Heart right ventricle (tissue), 16 donors: ENCODE results near the gene OGDHL. TPM values are rescaled to one million over a fixed set of nuclear protein-coding genes. Genes with fewer than 3 reads are reported as not detected.

Experiments
- ATAC-seq, 8 donors: fragments of 200-7000 bp; cut with Tn5 transposase; one replicate each; pipeline ENCODE4 v1.9.1; 2020; ENCODE audit warnings: mild to moderate bottlenecking in 8 of 8, moderate library complexity in 8 of 8, moderate number of reproducible peaks in 1 of 8
- DNase-seq, 2 donors: peaks; one replicate each; pipeline ENCODE4 v3.0.0-alpha.2; 2020
- H3K27ac ChIP-seq, 10 donors: fragments of 200-600 bp; sonication (generic) in 2 of 10; one replicate each; pipeline versions ENCODE4 v1.5.0 to v1.8.0; 2020 to 2022; ENCODE audit warnings: mild to moderate bottlenecking in 3 of 10
- H3K27me3 ChIP-seq, 7 donors: fragments of 200-600 bp; one replicate each; pipeline ENCODE4 v1.8.0; 2021 to 2022; ENCODE audit warnings: mild to moderate bottlenecking in 2 of 7
- H3K36me3 ChIP-seq, 9 donors: fragments of 200-600 bp; sonication (generic) in 1 of 9; one replicate each; pipeline versions ENCODE4 v1.5.0 to v1.8.0; 2020 to 2022; ENCODE audit warnings: mild to moderate bottlenecking in 2 of 9
- H3K4me1 ChIP-seq, 9 donors: fragments of 200-600 bp; sonication (generic) in 1 of 9; one replicate each; pipeline versions ENCODE4 v1.5.0 to v1.8.0; 2020 to 2022; ENCODE audit warnings: mild to moderate bottlenecking in 4 of 9
- H3K4me3 ChIP-seq, 10 donors: fragments of 200-600 bp; sonication (generic) in 2 of 10; one replicate each; pipeline versions ENCODE4 v1.5.0 to v1.8.0; 2020 to 2022; ENCODE audit warnings: mild to moderate bottlenecking in 7 of 10, moderate library complexity in 2 of 10
- H3K9me3 ChIP-seq, 11 donors: fragments of 200-600 bp in 10 of 11; sonication (generic) in 2 of 11; one replicate each; pipeline versions ENCODE4 v1.5.0 to v1.8.0; 2013 to 2022; ENCODE audit warnings: mild to moderate bottlenecking in 2 of 11, control low read depth in 1 of 11, moderate library complexity in 1 of 11
- WGBS, 2 donors: extraction: QIAGEN DNeasy Blood & Tissue Kit; methylation state at CpG; one replicate each; pipeline ENCODE4 v1.1.7; 2013; ENCODE audit warnings: inconsistent platforms in 1 of 2; 5-methylcytosine and 5-hydroxymethylcytosine counted together
- intact Hi-C, 10 donors: fragments of 100-400 bp; cut with DNase I; formaldehyde crosslinking; loops; one replicate each; pipeline versions ENCODE4 v1.11.1 to v1.14.2; 2022
- polyA plus RNA-seq, 2 donors: library from polyadenylated mRNA; stranded (reverse); fragments of 200-250 nt; gene quantifications; one replicate each; pipeline ENCODE4 v1.2.3, GENCODE V29; 2013
- total RNA-seq, 10 donors: library from RNA; stranded (reverse); fragmentation: NEBNext Ultra II Directional in 3 of 10; extraction: Animal tissue kit (Norgen Biotek cat#: 25700) in 3 of 10; gene quantifications; one replicate each; pipeline versions ENCODE4 v1.2.1 to v1.2.4, GENCODE V29; 2021 to 2023
- TF ChIP-seq, protein P1 (sequence below), 9 donors: fragments of 200-600 bp; sonication (generic) in 2 of 9; IDR thresholded peaks; one replicate each; pipeline versions ENCODE4 v1.5.0 to v1.8.0; 2021 to 2022; ENCODE audit warnings: antibody characterized with exemption in 9 of 9, mild to moderate bottlenecking in 5 of 9, moderate library complexity in 1 of 9
- donor health status: Arrhythmogenic right ventricular cardiomyopathy.
- donor health status: ischemic (EF 13 %, LVEDD 7.1; RV severe dilation, severe dysfunction).
- donor health status: healthy with polysubstance abuse.
- donor health status: DM: no; HTN: yes; CAD: no.
- donor health status: DM: no; HTN: no; CAD: no.
- donor health status: ischemic (EF 25% LVEDD 6.9; RV normal size, moderate dysfunction).
- donor health status: ischemic (EF 25% LVEDD 5.7; RV mildly dilated, moderate dysfunction).
- donor health status: healthy.
- donor health status: DM: yes; HTN: yes; CAD: no.
- donor health status: Ischemic cardiomyopathy.
- donor health status: ischemic (EF 35%, LVEDD 5.7; RV mildly dilated, moderate dysfunction).
- donor health status: nonischemic (EF 11% LVEDD 7.7; RV severe dilation, severe dysfunction).
- donor health status: DM: yes; HTN: yes; CAD: no.
- donor health status: PGD.
- donor health status: ischemic (EF 29% LVEDD 5.4; RV normal size, mild dysfunction).
- donor health status: nonischemic (EF 23%, LVEDD 6.1; RV moderate dilation, normal function).

OGDHL gene
- total and polyA plus RNA-seq, 12 donors, result 0.07 to 11.4 (median 2.4) TPM

DNA sequence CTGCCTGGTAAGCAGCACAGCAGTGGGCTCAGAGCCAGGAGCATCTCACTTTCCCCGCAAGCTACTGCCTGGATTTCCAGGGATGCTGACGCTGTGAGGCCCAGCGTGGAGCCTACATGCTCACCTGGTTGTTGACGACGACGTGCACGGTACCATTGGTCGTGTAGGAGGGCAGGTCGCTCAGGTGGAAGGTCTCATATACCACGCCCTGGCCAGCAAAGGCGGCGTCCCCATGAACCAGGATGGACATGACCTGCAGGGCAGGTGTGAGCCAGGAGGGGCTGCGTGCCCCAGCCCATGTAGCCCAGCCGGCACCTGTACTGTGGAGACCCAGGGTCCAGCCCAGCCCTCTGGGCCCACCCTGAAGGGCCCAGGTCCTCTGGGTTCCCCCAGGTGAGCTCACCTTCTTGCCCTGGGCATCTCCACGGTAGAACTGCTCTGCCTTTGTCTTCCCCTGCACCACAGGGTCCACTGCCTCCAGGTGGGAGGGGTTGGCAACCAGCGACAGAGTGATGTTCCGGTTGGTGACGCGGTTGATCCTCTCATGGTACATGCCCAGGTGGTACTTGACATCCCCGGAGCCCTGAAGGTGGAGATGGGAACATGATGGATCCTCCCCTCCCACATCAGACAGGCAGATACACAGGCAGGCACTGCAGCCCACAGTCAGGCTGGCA is 15.4 kb downstream of the OGDHL start:
- TF ChIP-seq, protein P1, sequence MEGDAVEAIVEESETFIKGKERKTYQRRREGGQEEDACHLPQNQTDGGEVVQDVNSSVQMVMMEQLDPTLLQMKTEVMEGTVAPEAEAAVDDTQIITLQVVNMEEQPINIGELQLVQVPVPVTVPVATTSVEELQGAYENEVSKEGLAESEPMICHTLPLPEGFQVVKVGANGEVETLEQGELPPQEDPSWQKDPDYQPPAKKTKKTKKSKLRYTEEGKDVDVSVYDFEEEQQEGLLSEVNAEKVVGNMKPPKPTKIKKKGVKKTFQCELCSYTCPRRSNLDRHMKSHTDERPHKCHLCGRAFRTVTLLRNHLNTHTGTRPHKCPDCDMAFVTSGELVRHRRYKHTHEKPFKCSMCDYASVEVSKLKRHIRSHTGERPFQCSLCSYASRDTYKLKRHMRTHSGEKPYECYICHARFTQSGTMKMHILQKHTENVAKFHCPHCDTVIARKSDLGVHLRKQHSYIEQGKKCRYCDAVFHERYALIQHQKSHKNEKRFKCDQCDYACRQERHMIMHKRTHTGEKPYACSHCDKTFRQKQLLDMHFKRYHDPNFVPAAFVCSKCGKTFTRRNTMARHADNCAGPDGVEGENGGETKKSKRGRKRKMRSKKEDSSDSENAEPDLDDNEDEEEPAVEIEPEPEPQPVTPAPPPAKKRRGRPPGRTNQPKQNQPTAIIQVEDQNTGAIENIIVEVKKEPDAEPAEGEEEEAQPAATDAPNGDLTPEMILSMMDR (IDR thresholded peaks at IDR 0.05), result no peak
- Histone ChIP-seq H3K27ac (no peak overlapping the region), H3K36me3 (no peaks in the 10 kb centered on the region), H3K27me3 (peaks cover 0 to 6% (median 0%) of the 10 kb centered on the region in 7 donors), H3K4me1 (no peaks in the 10 kb centered on the region), H3K9me3 (no peaks in the 10 kb centered on the region), H3K4me3 (no peak overlapping the region)
- ATAC-seq, result peak in 1 of 8 donors; percentile 20
- 93% methylated on average over 20 of the region's 20 CpGs for WGBS, 2 donors
- DNase-seq, result no peak
- intact Hi-C loops, result no loop called here

DNA sequence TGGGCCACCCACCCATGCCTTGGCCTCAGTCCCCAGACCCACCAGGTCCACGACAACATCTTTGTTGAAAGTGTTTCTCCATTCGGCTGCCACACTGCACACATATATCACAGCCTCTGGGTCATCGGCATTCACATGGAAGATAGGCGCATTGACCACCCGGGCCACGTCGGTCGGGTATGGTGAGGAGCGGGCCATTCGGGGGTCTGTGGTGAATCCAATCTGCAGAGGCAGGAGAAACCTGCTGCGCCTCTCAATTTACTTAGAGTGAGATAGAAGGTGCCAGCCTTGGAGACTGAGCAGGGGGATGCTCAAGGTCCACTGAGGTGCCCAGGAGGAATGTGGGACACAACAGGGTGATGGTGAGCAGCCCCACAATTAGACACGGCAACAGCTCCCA is 16.4 kb downstream of the OGDHL start:
- H3K27ac ChIP-seq, result no peak overlapping the region
- no peak overlapping the region for H3K4me3 ChIP-seq
- H3K4me1 ChIP-seq, result no peaks in the 10 kb centered on the region
- H3K36me3 ChIP-seq, result no peaks in the 10 kb centered on the region
- intact Hi-C loops, result no loop called here
- no peaks in the 10 kb centered on the region for H3K9me3 ChIP-seq
- DNase-seq, result no peak
- WGBS, 2 donors, result 91 to 94% methylated on average over 12 of the region's 12 CpGs
- H3K27me3 ChIP-seq, result peaks cover 0 to 6% (median 0%) of the 10 kb centered on the region in 7 donors
- TF ChIP-seq, protein P1 (IDR thresholded peaks at IDR 0.05), result no peak
- no peak for ATAC-seq

DNA sequence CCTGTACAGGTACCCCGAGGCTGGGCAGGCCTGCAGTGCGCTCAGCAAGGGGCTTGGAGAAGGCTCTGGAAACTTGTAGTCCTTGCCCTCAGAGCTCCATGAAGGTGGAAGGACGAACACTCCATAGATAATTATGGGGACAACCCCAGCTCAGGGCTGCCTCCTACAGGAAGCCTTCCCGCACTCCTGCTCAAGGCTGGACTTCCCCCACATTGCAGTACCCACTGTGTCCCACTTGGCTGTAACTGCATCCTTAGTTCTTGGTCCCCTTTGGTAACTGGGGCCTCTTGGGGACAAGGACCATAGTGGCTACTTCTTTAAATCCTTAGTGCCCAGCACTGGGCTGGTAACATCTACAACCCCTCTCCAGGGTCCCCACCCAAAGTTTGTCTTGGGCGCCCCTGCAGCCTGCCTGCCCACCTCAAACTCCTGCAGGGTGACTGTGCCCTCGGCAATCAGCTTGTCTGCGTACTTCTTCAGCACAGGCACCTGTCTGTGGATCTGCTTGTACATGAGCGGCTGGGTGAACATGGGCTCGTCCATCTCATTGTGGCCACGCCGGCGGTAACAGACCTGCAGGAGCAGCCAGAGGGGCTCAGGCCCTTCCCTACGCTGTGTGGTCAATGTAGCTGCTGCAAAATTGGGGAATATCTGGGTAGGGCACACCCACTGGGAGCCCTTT is 17.1 kb downstream of the OGDHL start:
- Histone ChIP-seq H3K9me3 (no peaks in the 10 kb centered on the region), H3K4me1 (no peaks in the 10 kb centered on the region), H3K36me3 (no peaks in the 10 kb centered on the region), H3K27ac (no peak overlapping the region), H3K27me3 (peaks cover 0 to 6% (median 0%) of the 10 kb centered on the region in 7 donors), H3K4me3 (no peak overlapping the region)
- WGBS, 2 donors, result 84 to 89% methylated on average over 13 of the region's 13 CpGs
- TF ChIP-seq, protein P1 (IDR thresholded peaks at IDR 0.05), result no peak
- intact Hi-C loops, result no loop called here
- ATAC-seq, result no peak
- no peak for DNase-seq

DNA sequence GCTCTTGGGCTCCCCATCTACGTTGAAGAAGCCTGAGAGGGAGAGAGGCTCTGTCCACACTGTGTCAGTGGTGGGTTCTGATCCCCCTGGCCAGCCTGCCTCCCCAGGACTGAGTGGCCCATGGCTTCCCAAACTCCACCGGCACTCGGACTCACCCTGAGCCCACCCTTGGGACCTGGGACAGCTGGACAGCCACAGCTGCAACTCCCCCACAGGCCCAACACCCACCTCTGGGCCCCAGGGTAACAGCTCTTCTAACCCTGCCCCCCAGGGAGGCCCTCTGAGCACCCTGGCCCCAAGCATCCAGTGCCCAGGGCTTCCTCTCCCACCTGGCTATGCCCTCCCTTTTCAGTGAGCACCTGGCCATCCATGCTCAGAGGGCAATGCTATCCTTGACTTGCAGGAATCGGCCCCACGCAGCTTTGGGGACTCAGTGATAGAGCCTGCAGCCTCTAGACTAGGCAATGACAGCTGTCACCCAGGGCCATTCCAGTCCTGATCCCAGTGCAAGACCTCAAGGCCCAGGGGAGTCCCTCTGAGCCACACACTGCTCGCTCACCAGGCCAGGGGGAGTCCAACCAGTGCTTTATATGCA is 17.9 kb downstream of the OGDHL start:
- no peaks in the 10 kb centered on the region for H3K4me1 ChIP-seq
- intact Hi-C loops, result no loop called here
- no peaks in the 10 kb centered on the region for H3K36me3 ChIP-seq
- DNase-seq (no peak), ATAC-seq (no peak)
- H3K27ac ChIP-seq, result no peak overlapping the region
- TF ChIP-seq, protein P1 (IDR thresholded peaks at IDR 0.05), result no peak
- WGBS, 2 donors, result 76 to 80% methylated on average over 6 of the region's 6 CpGs
- no peak overlapping the region for H3K4me3 ChIP-seq
- H3K9me3 ChIP-seq, result no peaks in the 10 kb centered on the region
- no peaks in the 10 kb centered on the region for H3K27me3 ChIP-seq
